PC-3 (cell line): Measurements from ENCODE around the gene WNT10A. TPM values are rescaled to one million over a fixed set of nuclear protein-coding genes. Genes with fewer than 3 reads are reported as not detected.

Experiments used
- ATAC-seq: fragments of 200-7000 bp; cut with Tn5 transposase; 2 replicates; pipeline ENCODE4 v1.9.1; 2020; ENCODE audit warnings: mild to moderate bottlenecking, moderate library complexity
- BruUV-seq: library from RNA; stranded (reverse); fragments of 400-500 nt; replicated peaks from 2 replicates; lab custom pipeline; 2021; lab: Mats Ljungman, UMichigan
- CTCF ChIA-PET: fragments of 300-600 bp; sonication (Branson Sonifier 250); formaldehyde crosslinking; loops from one replicate; lab custom pipeline; 2022; ENCODE audit warnings: antibody characterized with exemption; lab: Charles Lee
- POLR2A ChIA-PET: fragments of 300-600 bp; sonication (Branson Sonifier 250); formaldehyde crosslinking; loops from one replicate; lab custom pipeline; 2022; ENCODE audit warnings: antibody characterized with exemption; ENCODE audit not compliant: unreplicated experiment; lab: Charles Lee
- DNase-seq: peaks from one replicate; pipeline ENCODE4 v3.0.0-alpha.2; 2015
- H2AFZ ChIP-seq: fragments of 300-600 bp; sonication (generic); 2 replicates; pipeline ENCODE4 v1.6.0; 2016; ENCODE audit warnings: antibody characterized with exemption, low read length
- H3F3A ChIP-seq: fragments of 300-600 bp; sonication (generic); one replicate; pipeline ENCODE4 v1.6.0; 2017; ENCODE audit warnings: antibody characterized with exemption, low read length, control low read depth, mild to moderate bottlenecking; ENCODE audit not compliant: unreplicated experiment
- H3K27ac ChIP-seq: fragments of 300-600 bp; sonication (generic); 2 replicates; pipeline ENCODE4 v1.5.1; 2016; ENCODE audit warnings: mild to moderate bottlenecking, low read length
- H3K27me3 ChIP-seq: fragments of 300-600 bp; sonication (generic); 2 replicates; pipeline ENCODE4 v1.6.1; 2016; ENCODE audit warnings: low read length, mixed read lengths
- H3K36me3 ChIP-seq: fragments of 300-600 bp; sonication (generic); 2 replicates; pipeline ENCODE4 v1.6.1; 2016; ENCODE audit warnings: low read depth, mixed run types, low read length, mixed read lengths
- H3K4me1 ChIP-seq: fragments of 300-600 bp; sonication (generic); 2 replicates; pipeline ENCODE4 v1.5.1; 2016; ENCODE audit warnings: low read length; ENCODE audit not compliant: insufficient read depth
- H3K4me2 ChIP-seq: fragments of 300-600 bp; sonication (generic); 2 replicates; pipeline ENCODE4 v1.6.0; 2016; ENCODE audit warnings: low read length
- H3K4me3 ChIP-seq: fragments of 300-600 bp; sonication (generic); 2 replicates; pipeline ENCODE4 v1.5.1; 2016; ENCODE audit warnings: mild to moderate bottlenecking, low read length, mixed read lengths
- H3K79me2 ChIP-seq: fragments of 300-600 bp; sonication (generic); 2 replicates; pipeline ENCODE4 v1.6.1; 2017; ENCODE audit warnings: low read length, mixed read lengths
- H3K9ac ChIP-seq: fragments of 300-600 bp; sonication (generic); 2 replicates; pipeline ENCODE4 v1.6.0; 2016; ENCODE audit warnings: mild to moderate bottlenecking, low read length
- H3K9me2 ChIP-seq: fragments of 300-600 bp; sonication (generic); replicated peaks from 2 replicates; pipeline ENCODE4 v1.6.1; 2016; ENCODE audit warnings: mixed run types, low read length, mixed read lengths
- H3K9me3 ChIP-seq: fragments of 300-600 bp; sonication (generic); 2 replicates; pipeline ENCODE4 v1.6.1; 2016; ENCODE audit warnings: low read length, mixed read lengths
- H4K20me1 ChIP-seq: fragments of 300-600 bp; sonication (generic); 2 replicates; pipeline ENCODE4 v1.6.1; 2016; ENCODE audit warnings: low read length, mixed read lengths
- EZH2 ChIP-seq: fragments of 300-600 bp; sonication (generic); IDR thresholded peaks from one replicate; pipeline ENCODE4 v1.6.1; 2017; ENCODE audit warnings: antibody characterized with exemption, mild to moderate bottlenecking, low read length; ENCODE audit not compliant: unreplicated experiment
- EZH2phosphoT487 ChIP-seq: fragments of 300-600 bp; sonication (generic); IDR thresholded peaks from 2 replicates; pipeline ENCODE4 v1.6.1; 2018; ENCODE audit warnings: mild to moderate bottlenecking, antibody characterized with exemption, low read length, borderline replicate concordance
- intact Hi-C: fragments of 100-400 bp; cut with micrococcal nuclease; formaldehyde crosslinking; loops from 2 replicates; pipeline ENCODE4 v1.9.0; 2023
- total RNA-seq: library from RNA; depleted of rRNA; stranded (reverse); fragments of >200 nt; gene quantifications from 2 replicates; pipeline ENCODE4 v1.2.3, GENCODE V29; 2014
- TF ChIP-seq, protein P1 (sequence below): fragments of 300-600 bp; sonication (generic); conservative IDR thresholded peaks from 2 replicates; pipeline ENCODE4 v1.5.1; 2017; ENCODE audit warnings: antibody characterized with exemption, low read depth, mild to moderate bottlenecking, low read length

WNT10A gene
- total RNA-seq, 1 experiment from 2014 or later: 0.40 TPM

DNA sequence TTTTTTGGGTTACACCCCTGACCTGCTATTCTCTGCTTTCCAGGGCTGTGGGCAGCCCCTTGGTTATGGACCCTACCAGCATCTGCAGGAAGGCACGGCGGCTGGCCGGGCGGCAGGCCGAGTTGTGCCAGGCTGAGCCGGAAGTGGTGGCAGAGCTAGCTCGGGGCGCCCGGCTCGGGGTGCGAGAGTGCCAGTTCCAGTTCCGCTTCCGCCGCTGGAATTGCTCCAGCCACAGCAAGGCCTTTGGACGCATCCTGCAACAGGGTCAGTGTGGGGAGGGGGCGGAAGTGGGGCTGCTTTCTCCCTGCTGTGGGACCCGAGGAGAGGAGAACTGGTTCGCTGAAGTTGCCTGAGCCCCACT, 9.7 kb upstream of the WNT10A start:
- TF ChIP-seq EZH2phosphoT487 (no peak), EZH2 (no peak)
- TF ChIP-seq, protein P1, sequence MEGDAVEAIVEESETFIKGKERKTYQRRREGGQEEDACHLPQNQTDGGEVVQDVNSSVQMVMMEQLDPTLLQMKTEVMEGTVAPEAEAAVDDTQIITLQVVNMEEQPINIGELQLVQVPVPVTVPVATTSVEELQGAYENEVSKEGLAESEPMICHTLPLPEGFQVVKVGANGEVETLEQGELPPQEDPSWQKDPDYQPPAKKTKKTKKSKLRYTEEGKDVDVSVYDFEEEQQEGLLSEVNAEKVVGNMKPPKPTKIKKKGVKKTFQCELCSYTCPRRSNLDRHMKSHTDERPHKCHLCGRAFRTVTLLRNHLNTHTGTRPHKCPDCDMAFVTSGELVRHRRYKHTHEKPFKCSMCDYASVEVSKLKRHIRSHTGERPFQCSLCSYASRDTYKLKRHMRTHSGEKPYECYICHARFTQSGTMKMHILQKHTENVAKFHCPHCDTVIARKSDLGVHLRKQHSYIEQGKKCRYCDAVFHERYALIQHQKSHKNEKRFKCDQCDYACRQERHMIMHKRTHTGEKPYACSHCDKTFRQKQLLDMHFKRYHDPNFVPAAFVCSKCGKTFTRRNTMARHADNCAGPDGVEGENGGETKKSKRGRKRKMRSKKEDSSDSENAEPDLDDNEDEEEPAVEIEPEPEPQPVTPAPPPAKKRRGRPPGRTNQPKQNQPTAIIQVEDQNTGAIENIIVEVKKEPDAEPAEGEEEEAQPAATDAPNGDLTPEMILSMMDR: no peak
- POLR2A ChIA-PET: no interaction called here
- Histone ChIP-seq H3K36me3 (no peaks in the 10 kb centered on the region), H3K27me3 (no peaks in the 10 kb centered on the region; the same call in 1 of the 2 replicates), H3K9me2 (no peaks in the 10 kb centered on the region), H3K9me3 (no peaks in the 10 kb centered on the region), H3K4me3 (no peak overlapping the region), H2AFZ (no peak overlapping the region), H3K4me1 (no peaks in the 10 kb centered on the region), H3K9ac (no peak overlapping the region), H4K20me1 (no peaks in the 10 kb centered on the region), H3F3A (no peaks in the 10 kb centered on the region), H3K27ac (no peak overlapping the region), H3K79me2 (no peaks in the 10 kb centered on the region), H3K4me2 (no peak overlapping the region)
- DNase-seq (no peak), ATAC-seq (no peak)
- intact Hi-C loops: no loop called here
- BruUV-seq: no TSS peak
- CTCF ChIA-PET: interaction anchor here (0.7 kb wide), 1 partner anchor 335 kb away, joined by 3 read pairs; no protein-coding TSS in a partner anchor

DNA sequence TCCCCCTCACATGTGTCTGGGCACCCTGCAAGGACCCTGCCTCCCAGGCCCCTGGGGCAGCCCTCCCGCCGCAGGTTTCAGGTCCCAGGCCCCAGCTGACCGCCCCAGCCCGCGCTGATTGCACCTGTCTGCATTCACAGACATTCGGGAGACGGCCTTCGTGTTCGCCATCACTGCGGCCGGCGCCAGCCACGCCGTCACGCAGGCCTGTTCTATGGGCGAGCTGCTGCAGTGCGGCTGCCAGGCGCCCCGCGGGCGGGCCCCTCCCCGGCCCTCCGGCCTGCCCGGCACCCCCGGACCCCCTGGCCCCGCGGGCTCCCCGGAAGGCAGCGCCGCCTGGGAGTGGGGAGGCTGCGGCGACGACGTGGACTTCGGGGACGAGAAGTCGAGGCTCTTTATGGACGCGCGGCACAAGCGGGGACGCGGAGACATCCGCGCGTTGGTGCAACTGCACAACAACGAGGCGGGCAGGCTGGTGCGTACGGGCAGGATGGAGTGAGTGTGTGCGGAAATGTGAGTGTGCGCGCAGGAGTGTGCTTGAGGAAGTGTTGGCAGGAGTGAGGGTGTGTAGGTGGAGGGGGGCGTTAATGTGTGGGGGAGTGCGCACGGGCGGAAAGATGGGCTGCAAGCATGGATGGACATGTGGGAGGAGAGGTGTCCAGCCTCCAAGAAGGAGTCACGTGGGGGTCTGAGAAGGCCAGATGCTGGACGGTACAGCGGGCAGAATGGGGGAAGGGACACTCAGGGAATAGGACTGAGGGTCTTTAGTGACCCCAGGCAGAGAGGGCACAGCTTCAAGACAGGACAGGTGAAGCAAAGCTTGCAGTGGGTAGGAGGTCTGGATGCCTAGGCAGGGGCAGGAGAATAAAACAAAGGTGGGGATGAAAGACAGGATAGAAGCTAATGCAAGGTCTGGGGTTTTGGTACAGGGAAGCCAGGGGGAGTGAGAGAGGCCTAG, 9.0 kb upstream of the WNT10A start:
- no peak for ATAC-seq
- intact Hi-C loops: no loop called here
- TF ChIP-seq, protein P1: no peak
- TF ChIP-seq EZH2phosphoT487 (no peak), EZH2 (no peak)
- Histone ChIP-seq H4K20me1 (no peaks in the 10 kb centered on the region), H3K27ac (no peak overlapping the region), H3K4me2 (no peak overlapping the region), H3K36me3 (no peaks in the 10 kb centered on the region), H3F3A (no peaks in the 10 kb centered on the region), H3K9me2 (no peaks in the 10 kb centered on the region), H3K9me3 (no peaks in the 10 kb centered on the region), H3K79me2 (no peaks in the 10 kb centered on the region), H2AFZ (no peak overlapping the region), H3K27me3 (no peaks in the 10 kb centered on the region; the same call in 1 of the 2 replicates), H3K4me1 (no peaks in the 10 kb centered on the region), H3K9ac (no peak overlapping the region), H3K4me3 (no peak overlapping the region)
- DNase-seq: no peak
- CTCF ChIA-PET: interaction anchor here (0.5 kb wide), 1 partner anchor 16 kb away, joined by 3 read pairs; no protein-coding TSS in a partner anchor
- BruUV-seq: no TSS peak
- POLR2A ChIA-PET: no interaction called here
